Lower lobe of right lung (tissue), 2 donors: Measurements from ENCODE around the gene THSD4. TPM values are rescaled to one million over a fixed set of nuclear protein-coding genes. Genes with fewer than 3 reads are reported as not detected.

Source experiments
- ATAC-seq, 2 donors: fragments of 200-7000 bp; cut with Tn5 transposase; one replicate each; pipeline ENCODE4 v1.9.1; 2020 to 2022; ENCODE audit warnings: mild to moderate bottlenecking in 2 of 2, moderate library complexity in 2 of 2
- DNase-seq: peaks from one replicate; pipeline ENCODE4 v3.0.0-alpha.2; 2020
- H3K27ac ChIP-seq: fragments of 200-600 bp; one replicate; pipeline ENCODE4 v1.8.0; 2022
- H3K27me3 ChIP-seq: fragments of 200-600 bp; one replicate; pipeline ENCODE4 v1.8.0; 2022; ENCODE audit warnings: low read depth
- H3K36me3 ChIP-seq: fragments of 200-600 bp; one replicate; pipeline ENCODE4 v1.8.0; 2022; ENCODE audit warnings: mild to moderate bottlenecking
- H3K4me1 ChIP-seq: fragments of 200-600 bp; one replicate; pipeline ENCODE4 v1.8.0; 2022
- H3K4me3 ChIP-seq: fragments of 200-600 bp; one replicate; pipeline ENCODE4 v1.8.0; 2022; ENCODE audit warnings: mild to moderate bottlenecking
- H3K9me3 ChIP-seq: fragments of 200-600 bp; one replicate; pipeline ENCODE4 v1.8.0; 2022
- CTCF ChIP-seq: fragments of 200-600 bp; IDR thresholded peaks from one replicate; pipeline ENCODE4 v1.8.0; 2022; ENCODE audit warnings: antibody characterized with exemption, mild to moderate bottlenecking
- intact Hi-C: fragments of 100-400 bp; cut with DNase I; formaldehyde crosslinking; loops from one replicate; pipeline ENCODE4 v1.11.0; 2022
- total RNA-seq: library from RNA; stranded (reverse); fragmentation: NEBNext Ultra II Directional; extraction: Animal tissue kit (Norgen Biotek cat#: 25700); gene quantifications from one replicate; pipeline ENCODE4 v1.2.1, GENCODE V29; 2021
- donor health status: DM: no; HTN: yes; CAD: no; lungs with severe emphysema.

The THSD4 gene
- total RNA-seq, 1 donor from 2014 or later, result 18.2 TPM

GRCh38 chr15:71385026-71385425, 269.8 kb downstream of the THSD4 start:
- H3K27ac ChIP-seq, result peak overlapping the region; percentile 28
- H3K9me3 ChIP-seq, result no peaks in the 10 kb centered on the region
- no peak for TF ChIP-seq CTCF
- intact Hi-C loops, result loop anchor here (5.0 kb wide), 1 partner anchor 57 kb away; no protein-coding TSS in a partner anchor
- no peaks in the 10 kb centered on the region for H3K27me3 ChIP-seq
- H3K36me3 ChIP-seq, result no peaks in the 10 kb centered on the region
- peaks cover 37% of the 10 kb centered on the region for H3K4me1 ChIP-seq
- H3K4me3 ChIP-seq, result no peak overlapping the region
- DNase-seq (no peak), ATAC-seq (peak; percentile 37 to 59)

GRCh38 chr15:71385457-71385856, 270.2 kb downstream of the THSD4 start:
- H3K36me3 ChIP-seq, result no peaks in the 10 kb centered on the region
- H3K9me3 ChIP-seq, result no peaks in the 10 kb centered on the region
- no peak for TF ChIP-seq CTCF
- H3K4me1 ChIP-seq, result peaks cover 37% of the 10 kb centered on the region
- DNase-seq (no peak), ATAC-seq (peak in 1 of 2 donors; percentile 34)
- no peaks in the 10 kb centered on the region for H3K27me3 ChIP-seq
- intact Hi-C loops, result loop anchor here (5.0 kb wide), 1 partner anchor 57 kb away; no protein-coding TSS in a partner anchor
- no peak overlapping the region for H3K4me3 ChIP-seq
- H3K27ac ChIP-seq, result peak overlapping the region; percentile 28

GRCh38 chr15:71386005-71386404, 270.7 kb downstream of the THSD4 start:
- Histone ChIP-seq H3K9me3 (no peaks in the 10 kb centered on the region), H3K27ac (peak overlapping the region; percentile 25), H3K36me3 (no peaks in the 10 kb centered on the region), H3K4me3 (no peak overlapping the region), H3K27me3 (no peaks in the 10 kb centered on the region), H3K4me1 (peaks cover 37% of the 10 kb centered on the region)
- ATAC-seq, result no peak
- no peak for DNase-seq
- intact Hi-C loops, result loop anchor here (5.0 kb wide), 1 partner anchor 56 kb away; no protein-coding TSS in a partner anchor
- no peak for TF ChIP-seq CTCF

GRCh38 chr15:71386448-71387236, 271.4 kb downstream of the THSD4 start:
- no peak for DNase-seq
- no peaks in the 10 kb centered on the region for H3K27me3 ChIP-seq
- peaks cover 40% of the 10 kb centered on the region for H3K4me1 ChIP-seq
- H3K9me3 ChIP-seq, result no peaks in the 10 kb centered on the region
- peak overlapping the region; percentile 25 for H3K27ac ChIP-seq
- H3K36me3 ChIP-seq, result no peaks in the 10 kb centered on the region
- peak in 1 of 2 donors; percentile 77 for ATAC-seq
- H3K4me3 ChIP-seq, result no peak overlapping the region
- TF ChIP-seq CTCF, result peak; percentile 64
- intact Hi-C loops, result loop anchor here (5.0 kb wide), 1 partner anchor 56 kb away; no protein-coding TSS in a partner anchor

GRCh38 chr15:71387810-71388209, 272.5 kb downstream of the THSD4 start:
- intact Hi-C loops, result loop anchor here (5.0 kb wide), 1 partner anchor 54 kb away; no protein-coding TSS in a partner anchor
- no peaks in the 10 kb centered on the region for H3K9me3 ChIP-seq
- H3K4me3 ChIP-seq, result no peak overlapping the region
- H3K36me3 ChIP-seq, result no peaks in the 10 kb centered on the region
- no peak for TF ChIP-seq CTCF
- ATAC-seq (no peak), DNase-seq (no peak)
- H3K4me1 ChIP-seq, result peaks cover 45% of the 10 kb centered on the region
- no peak overlapping the region for H3K27ac ChIP-seq
- no peaks in the 10 kb centered on the region for H3K27me3 ChIP-seq
